ENCODE data around the gene TOMM6. TPM values are rescaled to one million over a fixed set of nuclear protein-coding genes. Genes with fewer than 3 reads are reported as not detected.

TOMM6 gene
- total RNA-seq, 1 donor from 2014 or later = 203 TPM

- DNase-seq (ENCODE audit: extremely low spot score, unreplicated experiment) = no peak
- Mint-ChIP-seq H3K4me1 (ENCODE audit: unreplicated experiment) (peaks cover 25% of the 10 kb centered on the region), H3K4me3 (peak overlapping the region; percentile 82), H3K27ac (peak overlapping the region; percentile 82), H3K9me3 (no peaks in the 10 kb centered on the region), H3K36me3 (peaks cover 5% of the 10 kb centered on the region), H3K27me3 (peaks cover 11% of the 10 kb centered on the region)
- no peak for TF ChIP-seq CTCF (conservative IDR thresholded peaks at IDR 0.05)
Measured at GRCh38 chr6:41785254-41785653, 2.2 kb upstream of the TOMM6 start.

GRCh38 chr6:41785689-41786450 lies 1.6 kb upstream of the TOMM6 start:
- peaks cover 25% of the 10 kb centered on the region for H3K4me1 Mint-ChIP-seq (ENCODE audit: unreplicated experiment)
- H3K36me3 Mint-ChIP-seq = peaks cover 5% of the 10 kb centered on the region
- no peak for DNase-seq (ENCODE audit: extremely low spot score, unreplicated experiment)
- peaks cover 10% of the 10 kb centered on the region for H3K27me3 Mint-ChIP-seq
- no peak for TF ChIP-seq CTCF (conservative IDR thresholded peaks at IDR 0.05)
- H3K27ac Mint-ChIP-seq = peak overlapping the region; percentile 31
- H3K4me3 Mint-ChIP-seq = peak overlapping the region; percentile 96
- no peaks in the 10 kb centered on the region for H3K9me3 Mint-ChIP-seq

- H3K4me3 Mint-ChIP-seq = peak overlapping the region; percentile 96
- DNase-seq (ENCODE audit: extremely low spot score, unreplicated experiment) = peak; percentile 94
- H3K27ac Mint-ChIP-seq = peak overlapping the region; percentile 98
- TF ChIP-seq CTCF (conservative IDR thresholded peaks at IDR 0.05) = peak; percentile 81
- peaks cover 6% of the 10 kb centered on the region for H3K27me3 Mint-ChIP-seq
- H3K36me3 Mint-ChIP-seq = peaks cover 8% of the 10 kb centered on the region
- no peaks in the 10 kb centered on the region for H3K9me3 Mint-ChIP-seq
- H3K4me1 Mint-ChIP-seq (ENCODE audit: unreplicated experiment) = peaks cover 17% of the 10 kb centered on the region
Measured at GRCh38 chr6:41786451-41787218, 859 bp upstream of the TOMM6 start.

- Mint-ChIP-seq H3K27ac (peak overlapping the region; percentile 66), H3K27me3 (peaks cover 2% of the 10 kb centered on the region), H3K36me3 (peaks cover 9% of the 10 kb centered on the region), H3K4me3 (peak overlapping the region; percentile 96), H3K4me1 (ENCODE audit: unreplicated experiment) (peaks cover 13% of the 10 kb centered on the region), H3K9me3 (no peaks in the 10 kb centered on the region)
- TF ChIP-seq CTCF (conservative IDR thresholded peaks at IDR 0.05) = no peak
- DNase-seq (ENCODE audit: extremely low spot score, unreplicated experiment) = no peak
Measured at GRCh38 chr6:41789390-41789724, 1.9 kb downstream of the TOMM6 start.

GRCh38 chr6:41790045-41790444 lies 2.6 kb downstream of the TOMM6 start:
- peaks cover 9% of the 10 kb centered on the region for H3K36me3 Mint-ChIP-seq
- DNase-seq (ENCODE audit: extremely low spot score, unreplicated experiment) = no peak

More at GRCh38 chr6:41790045-41790444, 2.6 kb downstream of the TOMM6 start:
- H3K27ac Mint-ChIP-seq = peak overlapping the region; percentile 36
- H3K9me3 Mint-ChIP-seq = no peaks in the 10 kb centered on the region
- no peaks in the 10 kb centered on the region for H3K27me3 Mint-ChIP-seq
- TF ChIP-seq CTCF (conservative IDR thresholded peaks at IDR 0.05) = no peak
- peaks cover 6% of the 10 kb centered on the region for H3K4me1 Mint-ChIP-seq (ENCODE audit: unreplicated experiment)
- H3K4me3 Mint-ChIP-seq = peak overlapping the region; percentile 44
